PC-3 (cell line): Measurements from ENCODE around the gene TMC3. TPM values are rescaled to one million over a fixed set of nuclear protein-coding genes. Genes with fewer than 3 reads are reported as not detected.

Experiments
- ATAC-seq: fragments of 200-7000 bp; cut with Tn5 transposase; 2 replicates; pipeline ENCODE4 v1.9.1; 2020; ENCODE audit warnings: mild to moderate bottlenecking, moderate library complexity
- BruUV-seq: library from RNA; stranded (reverse); fragments of 400-500 nt; replicated peaks from 2 replicates; lab custom pipeline; 2021; lab: Mats Ljungman, UMichigan
- CTCF ChIA-PET: fragments of 300-600 bp; sonication (Branson Sonifier 250); formaldehyde crosslinking; loops from one replicate; lab custom pipeline; 2022; ENCODE audit warnings: antibody characterized with exemption; lab: Charles Lee
- POLR2A ChIA-PET: fragments of 300-600 bp; sonication (Branson Sonifier 250); formaldehyde crosslinking; loops from one replicate; lab custom pipeline; 2022; ENCODE audit warnings: antibody characterized with exemption; ENCODE audit not compliant: unreplicated experiment; lab: Charles Lee
- DNase-seq: peaks from one replicate; pipeline ENCODE4 v3.0.0-alpha.2; 2015
- H2AFZ ChIP-seq: fragments of 300-600 bp; sonication (generic); 2 replicates; pipeline ENCODE4 v1.6.0; 2016; ENCODE audit warnings: antibody characterized with exemption, low read length
- H3F3A ChIP-seq: fragments of 300-600 bp; sonication (generic); one replicate; pipeline ENCODE4 v1.6.0; 2017; ENCODE audit warnings: antibody characterized with exemption, low read length, control low read depth, mild to moderate bottlenecking; ENCODE audit not compliant: unreplicated experiment
- H3K27ac ChIP-seq: fragments of 300-600 bp; sonication (generic); 2 replicates; pipeline ENCODE4 v1.5.1; 2016; ENCODE audit warnings: mild to moderate bottlenecking, low read length
- H3K27me3 ChIP-seq: fragments of 300-600 bp; sonication (generic); 2 replicates; pipeline ENCODE4 v1.6.1; 2016; ENCODE audit warnings: low read length, mixed read lengths
- H3K36me3 ChIP-seq: fragments of 300-600 bp; sonication (generic); 2 replicates; pipeline ENCODE4 v1.6.1; 2016; ENCODE audit warnings: low read depth, mixed run types, low read length, mixed read lengths
- H3K4me1 ChIP-seq: fragments of 300-600 bp; sonication (generic); 2 replicates; pipeline ENCODE4 v1.5.1; 2016; ENCODE audit warnings: low read length; ENCODE audit not compliant: insufficient read depth
- H3K4me2 ChIP-seq: fragments of 300-600 bp; sonication (generic); 2 replicates; pipeline ENCODE4 v1.6.0; 2016; ENCODE audit warnings: low read length
- H3K4me3 ChIP-seq: fragments of 300-600 bp; sonication (generic); 2 replicates; pipeline ENCODE4 v1.5.1; 2016; ENCODE audit warnings: mild to moderate bottlenecking, low read length, mixed read lengths
- H3K79me2 ChIP-seq: fragments of 300-600 bp; sonication (generic); 2 replicates; pipeline ENCODE4 v1.6.1; 2017; ENCODE audit warnings: low read length, mixed read lengths
- H3K9ac ChIP-seq: fragments of 300-600 bp; sonication (generic); 2 replicates; pipeline ENCODE4 v1.6.0; 2016; ENCODE audit warnings: mild to moderate bottlenecking, low read length
- H3K9me2 ChIP-seq: fragments of 300-600 bp; sonication (generic); replicated peaks from 2 replicates; pipeline ENCODE4 v1.6.1; 2016; ENCODE audit warnings: mixed run types, low read length, mixed read lengths
- H3K9me3 ChIP-seq: fragments of 300-600 bp; sonication (generic); 2 replicates; pipeline ENCODE4 v1.6.1; 2016; ENCODE audit warnings: low read length, mixed read lengths
- H4K20me1 ChIP-seq: fragments of 300-600 bp; sonication (generic); 2 replicates; pipeline ENCODE4 v1.6.1; 2016; ENCODE audit warnings: low read length, mixed read lengths
- CTCF ChIP-seq: fragments of 300-600 bp; sonication (generic); conservative IDR thresholded peaks from 2 replicates; pipeline ENCODE4 v1.5.1; 2017; ENCODE audit warnings: antibody characterized with exemption, low read depth, mild to moderate bottlenecking, low read length
- EZH2 ChIP-seq: fragments of 300-600 bp; sonication (generic); IDR thresholded peaks from one replicate; pipeline ENCODE4 v1.6.1; 2017; ENCODE audit warnings: antibody characterized with exemption, mild to moderate bottlenecking, low read length; ENCODE audit not compliant: unreplicated experiment
- EZH2phosphoT487 ChIP-seq: fragments of 300-600 bp; sonication (generic); IDR thresholded peaks from 2 replicates; pipeline ENCODE4 v1.6.1; 2018; ENCODE audit warnings: mild to moderate bottlenecking, antibody characterized with exemption, low read length, borderline replicate concordance
- intact Hi-C: fragments of 100-400 bp; cut with micrococcal nuclease; formaldehyde crosslinking; loops from 2 replicates; pipeline ENCODE4 v1.9.0; 2023
- total RNA-seq: library from RNA; depleted of rRNA; stranded (reverse); fragments of >200 nt; gene quantifications from 2 replicates; pipeline ENCODE4 v1.2.3, GENCODE V29; 2014

Gene TMC3
- total RNA-seq, 1 experiment from 2014 or later, result not detected

GRCh38 chr15:81286621-81287121 lies 87.3 kb downstream of the TMC3 start:
- TF ChIP-seq CTCF, result no peak
- no peak for TF ChIP-seq EZH2phosphoT487
- TF ChIP-seq EZH2, result no peak
- ATAC-seq, result no peak
- H3K27ac ChIP-seq, result no peak overlapping the region
- H3K4me2 ChIP-seq, result no peak overlapping the region
- no peaks in the 10 kb centered on the region for H3K79me2 ChIP-seq
- H4K20me1 ChIP-seq, result no peaks in the 10 kb centered on the region
- no peaks in the 10 kb centered on the region for H3K36me3 ChIP-seq
- intact Hi-C loops, result no loop called here
- no peak for DNase-seq
- H2AFZ ChIP-seq, result no peak overlapping the region
- H3K4me1 ChIP-seq, result no peaks in the 10 kb centered on the region
- BruUV-seq, result no TSS peak
- 0 out of 2 replicates have a peak, but pooled peaks cover 20% of the 10 kb centered on the region for H3K27me3 ChIP-seq
- ChIA-PET CTCF (no interaction called here), POLR2A (no interaction called here)
- H3K9me2 ChIP-seq, result no peaks in the 10 kb centered on the region
- no peaks in the 10 kb centered on the region for H3K9me3 ChIP-seq
- no peak overlapping the region for H3K4me3 ChIP-seq
- no peaks in the 10 kb centered on the region for H3F3A ChIP-seq
- H3K9ac ChIP-seq, result no peak overlapping the region

- Histone ChIP-seq H2AFZ (no peak overlapping the region), H3K4me2 (no peak overlapping the region), H3K9ac (no peak overlapping the region), H3K27ac (no peak overlapping the region), H3K9me3 (no peaks in the 10 kb centered on the region), H3K36me3 (no peaks in the 10 kb centered on the region), H3K9me2 (no peaks in the 10 kb centered on the region), H3K79me2 (no peaks in the 10 kb centered on the region), H4K20me1 (no peaks in the 10 kb centered on the region), H3K27me3 (0 out of 2 replicates have a peak, but pooled peaks cover 20% of the 10 kb centered on the region), H3K4me1 (no peaks in the 10 kb centered on the region), H3K4me3 (no peak overlapping the region), H3F3A (no peaks in the 10 kb centered on the region)
- ATAC-seq (no peak), DNase-seq (no peak)
- no peak for TF ChIP-seq EZH2
- TF ChIP-seq EZH2phosphoT487, result no peak
- TF ChIP-seq CTCF, result no peak
- intact Hi-C loops, result no loop called here
- no TSS peak for BruUV-seq
- CTCF ChIA-PET, result no interaction called here
- POLR2A ChIA-PET, result no interaction called here
These were observed 88.6 kb downstream of the TMC3 start for GRCh38 chr15:81285461-81285860.

- no peak overlapping the region for H2AFZ ChIP-seq
- DNase-seq, result no peak
- H3K36me3 ChIP-seq, result no peaks in the 10 kb centered on the region
- no peak overlapping the region for H3K27ac ChIP-seq
- no peak overlapping the region for H3K9ac ChIP-seq
- no peak for ATAC-seq
- 0 out of 2 replicates have a peak, but pooled peaks cover 7% of the 10 kb centered on the region for H3K4me1 ChIP-seq
- no peaks in the 10 kb centered on the region for H3K79me2 ChIP-seq
- no peak overlapping the region for H3K4me2 ChIP-seq
- ChIA-PET CTCF (no interaction called here), POLR2A (no interaction called here)
- 0 out of 2 replicates have a peak, but pooled peaks cover 20% of the 10 kb centered on the region for H3K27me3 ChIP-seq
- no peaks in the 10 kb centered on the region for H3K9me2 ChIP-seq
- no TSS peak for BruUV-seq
- no peaks in the 10 kb centered on the region for H4K20me1 ChIP-seq
- no peak overlapping the region for H3K4me3 ChIP-seq
- intact Hi-C loops, result no loop called here
- no peaks in the 10 kb centered on the region for H3F3A ChIP-seq
- TF ChIP-seq CTCF (no peak), EZH2phosphoT487 (no peak), EZH2 (no peak)
- no peaks in the 10 kb centered on the region for H3K9me3 ChIP-seq
These were observed 89.6 kb downstream of the TMC3 start for GRCh38 chr15:81284256-81285031.
